ENCODE measurements around the gene UCN3. TPM values are rescaled to one million over a fixed set of nuclear protein-coding genes. Genes with fewer than 3 reads are reported as not detected.
"Not testable (repeated sequence)": the region's sequence is repeated elsewhere in the genome, so short reads cannot be mapped to it uniquely, and the experiment has no call there.

The UCN3 gene
- total RNA-seq, 1 experiment from 2014 or later = not detected

DNA sequence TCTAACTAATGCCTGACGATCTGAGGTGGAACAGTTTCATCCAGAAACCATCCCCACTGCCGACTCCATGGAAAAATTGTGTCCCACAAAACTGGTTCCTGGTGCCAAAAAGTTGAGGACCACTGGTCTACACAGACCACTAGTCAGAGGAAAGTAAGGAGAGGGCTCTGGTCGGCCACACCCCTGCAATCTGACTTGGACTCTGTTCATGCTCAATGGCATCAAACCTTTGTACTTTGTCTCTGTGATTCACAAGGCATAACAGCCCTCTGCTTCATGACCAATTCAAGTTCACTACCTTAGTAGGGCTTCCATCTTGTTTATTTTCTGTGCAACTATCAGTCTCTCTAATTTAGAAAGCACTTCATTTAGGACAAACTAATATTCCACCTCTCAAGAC, 38.0 kb downstream of the UCN3 start:
- no peak overlapping the region for H3K27ac Mint-ChIP-seq (ENCODE audit: unreplicated experiment)
- BruUV-seq (replicated peaks) = no TSS peak
- H3K4me3 Mint-ChIP-seq (ENCODE audit: unreplicated experiment) = no peak overlapping the region
- intact Hi-C loops (cut with micrococcal nuclease; ENCODE audit: unreplicated experiment) = no loop called here
- no peak for DNase-seq
- ChIA-PET CTCF (no interaction called here), POLR2A (no interaction called here)
- peaks cover 14% of the 10 kb centered on the region for H3K9me3 Mint-ChIP-seq (ENCODE audit: unreplicated experiment)
- no peaks in the 10 kb centered on the region for H3K36me3 Mint-ChIP-seq (ENCODE audit: insufficient read depth, unreplicated experiment)
- no peaks in the 10 kb centered on the region for H3K4me1 Mint-ChIP-seq (ENCODE audit: low read depth, unreplicated experiment)
- H3K27me3 Mint-ChIP-seq (ENCODE audit: insufficient read depth, unreplicated experiment) = peaks cover under 1% of the 10 kb centered on the region
- TF ChIP-seq, protein P1, sequence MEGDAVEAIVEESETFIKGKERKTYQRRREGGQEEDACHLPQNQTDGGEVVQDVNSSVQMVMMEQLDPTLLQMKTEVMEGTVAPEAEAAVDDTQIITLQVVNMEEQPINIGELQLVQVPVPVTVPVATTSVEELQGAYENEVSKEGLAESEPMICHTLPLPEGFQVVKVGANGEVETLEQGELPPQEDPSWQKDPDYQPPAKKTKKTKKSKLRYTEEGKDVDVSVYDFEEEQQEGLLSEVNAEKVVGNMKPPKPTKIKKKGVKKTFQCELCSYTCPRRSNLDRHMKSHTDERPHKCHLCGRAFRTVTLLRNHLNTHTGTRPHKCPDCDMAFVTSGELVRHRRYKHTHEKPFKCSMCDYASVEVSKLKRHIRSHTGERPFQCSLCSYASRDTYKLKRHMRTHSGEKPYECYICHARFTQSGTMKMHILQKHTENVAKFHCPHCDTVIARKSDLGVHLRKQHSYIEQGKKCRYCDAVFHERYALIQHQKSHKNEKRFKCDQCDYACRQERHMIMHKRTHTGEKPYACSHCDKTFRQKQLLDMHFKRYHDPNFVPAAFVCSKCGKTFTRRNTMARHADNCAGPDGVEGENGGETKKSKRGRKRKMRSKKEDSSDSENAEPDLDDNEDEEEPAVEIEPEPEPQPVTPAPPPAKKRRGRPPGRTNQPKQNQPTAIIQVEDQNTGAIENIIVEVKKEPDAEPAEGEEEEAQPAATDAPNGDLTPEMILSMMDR (IDR thresholded peaks at IDR 0.05; ENCODE audit: insufficient read depth in 1 of 2, low read depth in 1 of 2, low read length in 1 of 2, severe bottlenecking in 1 of 2, unreplicated experiment in 1 of 2) = no peak
- no peaks in the 10 kb centered on the region for H3K27me3 ChIP-seq (replicated peaks; ENCODE audit: control insufficient read depth, insufficient read depth, low read length)
- H3K36me3 ChIP-seq (ENCODE audit: control insufficient read depth, insufficient read depth, low read length) = no peaks in the 10 kb centered on the region
- H3K4me1 ChIP-seq = 0 out of 2 replicates have a peak, but pooled peaks cover 4% of the 10 kb centered on the region
- H3K4me3 ChIP-seq (ENCODE audit: low read depth, low read length) = no peak overlapping the region
- peaks cover 11% of the 10 kb centered on the region; the same call in 1 of the 2 replicates for H3K9me3 ChIP-seq

GRCh38 chr10:5404208-5405041, 39.7 kb downstream of the UCN3 start, which contains the start of gene TUBAL3:
TUBAL3 (minus strand) TSS chr10:5404828; CDS start chr10:5404792, 36 bp downstream.
- ChIA-PET CTCF (no interaction called here), POLR2A (no interaction called here)
- Mint-ChIP-seq H3K27me3 (ENCODE audit: insufficient read depth, unreplicated experiment) (no peaks in the 10 kb centered on the region), H3K4me1 (ENCODE audit: low read depth, unreplicated experiment) (no peaks in the 10 kb centered on the region), H3K4me3 (ENCODE audit: unreplicated experiment) (no peak within 1 kb of the TSS), H3K36me3 (ENCODE audit: insufficient read depth, unreplicated experiment) (no peaks in the 10 kb centered on the region), H3K27ac (ENCODE audit: unreplicated experiment) (no peak within 1 kb of the TSS), H3K9me3 (ENCODE audit: unreplicated experiment) (peaks cover 20% of the 10 kb centered on the region)
- TF ChIP-seq, protein P1 (IDR thresholded peaks at IDR 0.05; ENCODE audit: insufficient read depth in 1 of 2, low read depth in 1 of 2, low read length in 1 of 2, severe bottlenecking in 1 of 2, unreplicated experiment in 1 of 2) = no peak
- Histone ChIP-seq H3K9me3 (peaks cover 19% of the 10 kb centered on the region), H3K36me3 (ENCODE audit: control insufficient read depth, insufficient read depth, low read length) (no peaks in the 10 kb centered on the region), H3K27me3 (replicated peaks; ENCODE audit: control insufficient read depth, insufficient read depth, low read length) (no peaks in the 10 kb centered on the region), H3K4me3 (ENCODE audit: low read depth, low read length) (no peak within 1 kb of the TSS), H3K4me1 (0 out of 2 replicates have a peak, but pooled peaks cover 4% of the 10 kb centered on the region)
- intact Hi-C loops (cut with micrococcal nuclease; ENCODE audit: unreplicated experiment) = no loop called here
- no peak for DNase-seq
- BruUV-seq (replicated peaks) = no TSS peak

DNA sequence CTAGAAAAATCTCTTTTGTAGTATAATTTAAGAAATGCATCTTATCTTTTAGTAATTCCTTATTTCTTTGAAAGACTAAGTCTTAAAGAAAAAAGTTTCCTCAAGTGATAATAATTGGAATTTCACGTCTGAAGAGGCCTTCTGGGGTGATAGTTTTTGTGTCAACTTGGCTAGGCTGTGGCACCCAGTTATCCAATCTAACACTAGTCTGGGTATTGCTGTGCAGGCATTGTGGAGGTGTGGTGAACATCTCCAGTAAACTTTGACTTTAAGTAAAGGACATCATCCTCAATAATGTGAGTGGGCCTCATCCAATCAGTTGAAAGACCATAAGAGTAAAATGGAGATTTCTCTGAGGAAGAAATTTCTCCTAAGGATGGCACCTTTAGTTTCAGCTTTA, 42.2 kb downstream of the UCN3 start:
- no peak for DNase-seq
- Histone ChIP-seq H3K4me3 (ENCODE audit: low read depth, low read length) (no peak overlapping the region), H3K4me1 (peaks cover 5% of the 10 kb centered on the region; the same call in 1 of the 2 replicates), H3K27me3 (replicated peaks; ENCODE audit: control insufficient read depth, insufficient read depth, low read length) (no peaks in the 10 kb centered on the region), H3K36me3 (ENCODE audit: control insufficient read depth, insufficient read depth, low read length) (no peaks in the 10 kb centered on the region), H3K9me3 (peaks cover 19% of the 10 kb centered on the region)
- Mint-ChIP-seq H3K27ac (ENCODE audit: unreplicated experiment) (no peak overlapping the region), H3K4me3 (ENCODE audit: unreplicated experiment) (no peak overlapping the region), H3K36me3 (ENCODE audit: insufficient read depth, unreplicated experiment) (no peaks in the 10 kb centered on the region), H3K27me3 (ENCODE audit: insufficient read depth, unreplicated experiment) (no peaks in the 10 kb centered on the region), H3K4me1 (ENCODE audit: low read depth, unreplicated experiment) (no peaks in the 10 kb centered on the region), H3K9me3 (ENCODE audit: unreplicated experiment) (peaks cover 20% of the 10 kb centered on the region)
- no TSS peak for BruUV-seq (replicated peaks)
- TF ChIP-seq, protein P1 (IDR thresholded peaks at IDR 0.05; ENCODE audit: insufficient read depth in 1 of 2, low read depth in 1 of 2, low read length in 1 of 2, severe bottlenecking in 1 of 2, unreplicated experiment in 1 of 2) = no peak
- ChIA-PET POLR2A (no interaction called here), CTCF (no interaction called here)
- intact Hi-C loops (cut with micrococcal nuclease; ENCODE audit: unreplicated experiment) = no loop called here

GRCh38 chr10:5410787-5411186, 46.0 kb downstream of the UCN3 start:
- BruUV-seq (replicated peaks); DNase-seq; H3K4me3 ChIP-seq (ENCODE audit: low read depth, low read length); H3K4me1 Mint-ChIP-seq (ENCODE audit: low read depth, unreplicated experiment); H3K27me3 ChIP-seq (replicated peaks; ENCODE audit: control insufficient read depth, insufficient read depth, low read length); H3K27ac Mint-ChIP-seq (ENCODE audit: unreplicated experiment); intact Hi-C loops (cut with micrococcal nuclease; ENCODE audit: unreplicated experiment); H3K36me3 ChIP-seq (ENCODE audit: control insufficient read depth, insufficient read depth, low read length); H3K27me3 Mint-ChIP-seq (ENCODE audit: insufficient read depth, unreplicated experiment); H3K36me3 Mint-ChIP-seq (ENCODE audit: insufficient read depth, unreplicated experiment); H3K4me3 Mint-ChIP-seq (ENCODE audit: unreplicated experiment); POLR2A ChIA-PET: not testable (repeated sequence)
- CTCF ChIA-PET = interaction anchor here (0.6 kb wide), 1 partner anchor 27 kb away, joined by 3 read pairs; no protein-coding TSS in a partner anchor
- Histone ChIP-seq H3K9me3 (peaks cover 19% of the 10 kb centered on the region), H3K4me1 (peaks cover 15% of the 10 kb centered on the region; the same call in 1 of the 2 replicates)
- H3K9me3 Mint-ChIP-seq (ENCODE audit: unreplicated experiment) = peaks cover 20% of the 10 kb centered on the region

Data from Caco-2 (cell line).